ENCODE data around the gene MYH10.
"Not testable (repeated sequence)": the region's sequence is repeated elsewhere in the genome, so short reads cannot be mapped to it uniquely, and the experiment has no call there.

MYH10 gene

GRCh38 chr17:8542599-8543502 is 87.7 kb downstream of the MYH10 start:
- no peak for DNase-seq

DNA sequence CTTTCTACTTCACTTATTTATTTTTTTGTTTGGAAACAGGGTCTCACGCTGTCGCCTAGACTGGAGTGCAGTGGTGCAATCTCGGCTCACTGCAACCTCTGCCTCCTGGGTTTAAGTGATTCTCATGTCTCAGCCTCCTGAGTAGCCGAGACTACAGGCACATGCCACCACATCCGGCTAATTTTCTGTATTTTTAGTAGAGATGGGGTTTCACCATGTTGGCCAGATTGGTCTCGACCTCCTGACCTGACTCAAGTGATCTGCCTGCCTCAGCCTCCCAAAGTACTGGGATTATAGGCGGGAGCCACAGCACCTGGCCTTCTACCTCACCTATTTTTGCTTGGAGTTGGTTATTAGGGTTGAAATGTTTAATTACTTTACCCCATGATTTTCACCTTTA is 90.5 kb downstream of the MYH10 start:
- DNase-seq, result not testable (repeated sequence)

- DNase-seq, result no peak
Measured at GRCh38 chr17:8537734-8538133, 92.8 kb downstream of the MYH10 start.

- DNase-seq, result no peak
Measured at GRCh38 chr17:8534498-8535188, 95.9 kb downstream of the MYH10 start.

GRCh38 chr17:8532021-8532420 is 98.5 kb downstream of the MYH10 start:
- no peak for DNase-seq

- no peak for DNase-seq
Measured at GRCh38 chr17:8522577-8522976, 107.9 kb downstream of the MYH10 start.

- no peak for DNase-seq
Measured at GRCh38 chr17:8520981-8521380, 109.5 kb downstream of the MYH10 start.

DNA sequence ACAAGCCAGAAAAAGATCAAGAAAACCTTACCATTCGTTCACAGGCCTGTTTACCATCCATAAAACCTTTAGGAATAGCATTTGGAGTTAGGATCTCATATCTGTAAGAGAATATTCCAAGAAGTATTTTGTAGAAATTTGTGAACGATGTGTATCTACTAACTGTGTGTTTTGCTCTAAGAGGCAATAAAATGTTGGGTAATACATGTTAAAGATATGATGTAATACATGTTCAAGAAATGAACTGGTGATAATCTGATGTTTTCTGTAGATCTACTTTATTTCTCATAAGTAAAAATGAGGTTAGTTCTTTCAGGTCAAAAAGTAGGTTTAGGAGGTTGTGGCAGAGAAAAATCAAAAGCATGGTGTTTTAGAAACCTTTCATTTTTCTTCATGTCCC is 111.7 kb downstream of the MYH10 start:
- DNase-seq, result no peak

DNA sequence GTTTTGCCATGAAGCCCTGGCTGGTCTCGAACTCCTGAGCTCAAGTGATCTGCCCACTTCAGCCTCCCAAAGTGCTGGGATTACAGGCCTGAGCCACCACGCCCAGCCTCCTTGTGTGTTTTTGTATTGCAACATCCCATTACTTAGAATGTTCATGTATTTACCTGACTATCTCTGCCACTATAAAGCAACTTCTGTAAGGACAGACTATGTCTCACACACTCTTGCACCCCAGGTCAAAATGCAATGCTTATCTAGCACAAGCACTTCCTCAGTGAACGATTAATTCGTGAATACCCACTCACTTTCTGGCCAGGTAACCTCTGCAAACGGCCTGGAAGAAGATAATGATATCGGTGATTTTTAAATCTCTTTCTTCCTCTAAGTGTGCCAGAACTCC is 112.2 kb downstream of the MYH10 start:
- no peak for DNase-seq

GRCh38 chr17:8514801-8515200 is 115.7 kb downstream of the MYH10 start:
- no peak for DNase-seq

GRCh38 chr17:8506145-8506544 is 124.4 kb downstream of the MYH10 start:
- peak; percentile 76 for DNase-seq

DNA sequence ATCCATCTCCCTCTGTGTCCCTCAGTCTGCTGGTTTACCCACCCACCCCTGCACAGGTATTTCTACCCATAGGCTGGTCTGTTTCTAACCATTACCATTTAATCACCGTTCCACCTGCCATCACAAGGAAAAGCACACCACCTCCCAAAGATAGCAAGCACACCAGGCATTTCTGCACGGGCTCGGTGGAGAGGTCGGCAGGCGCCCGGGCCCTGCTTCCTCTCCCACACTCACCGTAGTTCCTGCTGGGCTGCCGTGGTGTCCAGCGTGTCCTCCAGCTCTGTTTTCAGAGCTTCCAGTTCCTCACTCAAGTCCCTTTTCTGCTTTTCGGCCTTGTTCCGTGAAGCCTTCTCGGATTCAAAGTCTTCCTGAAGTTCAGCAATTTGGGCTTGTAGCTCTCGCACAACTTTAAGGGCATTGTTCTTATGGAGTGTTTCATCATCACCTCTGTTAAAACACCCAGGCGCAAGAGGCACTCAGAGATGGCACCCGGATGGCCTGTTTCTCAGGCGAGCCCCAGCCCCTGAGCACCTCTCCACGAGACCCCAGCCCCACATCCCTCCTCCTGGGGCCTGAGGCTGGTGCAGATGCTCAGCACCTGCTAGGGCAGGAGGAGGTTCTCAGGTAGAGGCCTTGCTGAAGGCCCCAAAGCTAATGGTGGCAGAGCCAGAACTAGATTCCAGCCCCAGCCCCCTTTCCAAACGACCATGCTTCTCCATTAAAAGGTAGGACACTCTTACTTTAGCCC is 125.9 kb downstream of the MYH10 start:
- no peak for DNase-seq

- no peak for DNase-seq
Measured at GRCh38 chr17:8503807-8504206, 126.7 kb downstream of the MYH10 start.

DNA sequence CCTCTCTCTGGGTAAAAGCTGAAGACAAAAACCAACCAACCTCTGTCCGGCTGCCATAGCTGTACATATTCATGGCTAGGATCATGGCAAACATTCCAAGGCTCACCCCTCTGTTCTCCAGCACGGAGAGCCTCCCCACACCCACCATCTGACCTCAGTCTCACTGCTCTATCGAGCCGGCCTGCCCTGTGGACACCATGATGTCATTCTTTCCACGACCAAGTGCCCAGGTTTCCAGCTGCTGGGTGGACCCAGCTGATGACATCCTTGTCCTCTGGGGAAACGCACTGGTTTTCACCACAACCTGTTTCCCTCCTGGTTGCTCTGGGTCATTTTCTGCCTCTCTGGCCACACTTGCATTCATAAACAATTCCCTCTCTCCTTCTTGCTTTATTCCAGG is 127.2 kb downstream of the MYH10 start:
- peak; percentile 46 for DNase-seq

- no peak for DNase-seq
Measured at GRCh38 chr17:8502126-8502525, 128.4 kb downstream of the MYH10 start.

DNA sequence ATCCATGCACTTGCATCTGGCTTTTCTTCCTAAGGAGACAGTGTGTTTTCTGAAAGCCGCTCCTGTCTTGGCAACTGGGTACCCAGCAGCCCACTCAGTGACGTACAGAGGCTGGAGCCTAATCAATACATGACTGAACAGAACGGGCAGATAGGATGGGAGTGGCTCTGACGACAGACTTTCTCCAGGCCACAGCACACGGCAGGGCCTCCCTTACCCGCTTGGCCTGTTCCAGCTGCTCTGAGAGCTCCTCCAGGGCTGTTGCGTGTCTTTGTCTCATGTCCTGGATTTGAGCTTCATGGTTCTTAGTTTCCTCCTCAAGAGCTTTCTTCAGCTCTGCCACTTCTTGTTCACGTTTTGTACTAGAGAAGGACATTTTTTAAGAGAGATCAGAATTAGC is 129.9 kb downstream of the MYH10 start:
- DNase-seq, result no peak

DNA sequence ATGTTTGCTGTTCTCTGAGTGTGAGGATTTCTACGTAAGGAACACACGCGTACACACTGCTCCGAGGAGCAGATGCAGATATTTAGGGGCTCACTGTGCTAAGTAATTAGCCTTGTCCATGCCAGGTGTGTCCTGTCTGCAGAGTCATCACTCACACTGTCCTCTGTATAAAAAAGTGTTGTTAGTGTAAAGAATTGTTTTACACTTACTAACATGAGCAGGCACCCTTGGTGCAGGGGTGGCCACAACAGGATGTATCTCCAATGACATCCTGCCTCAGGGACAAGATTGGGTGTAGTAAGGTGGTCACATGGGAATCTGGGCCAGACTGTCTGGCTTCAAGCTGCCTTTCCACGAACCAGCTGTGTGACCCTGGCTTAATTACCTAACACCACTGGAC is 130.9 kb downstream of the MYH10 start:
- no peak for DNase-seq

GRCh38 chr17:8499171-8499570 is 131.4 kb downstream of the MYH10 start:
- DNase-seq, result no peak

GRCh38 chr17:8496081-8496480 is 134.4 kb downstream of the MYH10 start:
- DNase-seq, result no peak

- no peak for DNase-seq
Measured at GRCh38 chr17:8494506-8495111, 135.9 kb downstream of the MYH10 start.

DNA sequence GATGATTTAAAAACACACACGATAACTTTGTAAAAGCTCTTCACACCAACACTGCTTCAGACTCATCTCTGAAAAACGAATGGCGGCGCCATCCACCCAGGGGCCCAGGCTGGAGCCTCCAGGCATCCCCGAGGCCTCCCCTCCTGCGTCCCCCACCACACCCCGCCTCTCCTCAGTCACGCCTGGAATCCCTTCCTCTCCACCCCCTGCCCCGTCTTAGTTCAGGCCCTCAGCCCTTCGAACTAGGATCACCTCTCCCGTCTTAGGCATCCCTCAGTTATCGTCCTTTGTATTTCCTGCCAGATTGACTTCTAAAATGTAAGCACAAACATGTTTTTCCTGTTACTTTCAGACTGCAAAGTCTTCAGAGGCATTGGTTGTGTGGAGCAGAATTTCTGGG is 136.5 kb downstream of the MYH10 start:
- DNase-seq, result no peak

GRCh38 chr17:8492121-8492520 is 138.4 kb downstream of the MYH10 start:
- DNase-seq, result no peak

Data from right hindlimb (tissue), 1 donor.